GM19397 (cell line): ENCODE measurements around the gene EXOSC1.
"Not testable (repeated sequence)": the region's sequence is repeated elsewhere in the genome, so short reads cannot be mapped to it uniquely, and the experiment has no call there.

ENCODE experiments used
- ATAC-seq: cut with Tn5 transposase; IDR thresholded peaks from one replicate; pipeline ENCODE4 v1.9.1; 2021; ENCODE audit warnings: mild to moderate bottlenecking, moderate library complexity; ENCODE audit not compliant: unreplicated experiment

EXOSC1 gene, protein sequence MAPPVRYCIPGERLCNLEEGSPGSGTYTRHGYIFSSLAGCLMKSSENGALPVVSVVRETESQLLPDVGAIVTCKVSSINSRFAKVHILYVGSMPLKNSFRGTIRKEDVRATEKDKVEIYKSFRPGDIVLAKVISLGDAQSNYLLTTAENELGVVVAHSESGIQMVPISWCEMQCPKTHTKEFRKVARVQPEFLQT

DNA sequence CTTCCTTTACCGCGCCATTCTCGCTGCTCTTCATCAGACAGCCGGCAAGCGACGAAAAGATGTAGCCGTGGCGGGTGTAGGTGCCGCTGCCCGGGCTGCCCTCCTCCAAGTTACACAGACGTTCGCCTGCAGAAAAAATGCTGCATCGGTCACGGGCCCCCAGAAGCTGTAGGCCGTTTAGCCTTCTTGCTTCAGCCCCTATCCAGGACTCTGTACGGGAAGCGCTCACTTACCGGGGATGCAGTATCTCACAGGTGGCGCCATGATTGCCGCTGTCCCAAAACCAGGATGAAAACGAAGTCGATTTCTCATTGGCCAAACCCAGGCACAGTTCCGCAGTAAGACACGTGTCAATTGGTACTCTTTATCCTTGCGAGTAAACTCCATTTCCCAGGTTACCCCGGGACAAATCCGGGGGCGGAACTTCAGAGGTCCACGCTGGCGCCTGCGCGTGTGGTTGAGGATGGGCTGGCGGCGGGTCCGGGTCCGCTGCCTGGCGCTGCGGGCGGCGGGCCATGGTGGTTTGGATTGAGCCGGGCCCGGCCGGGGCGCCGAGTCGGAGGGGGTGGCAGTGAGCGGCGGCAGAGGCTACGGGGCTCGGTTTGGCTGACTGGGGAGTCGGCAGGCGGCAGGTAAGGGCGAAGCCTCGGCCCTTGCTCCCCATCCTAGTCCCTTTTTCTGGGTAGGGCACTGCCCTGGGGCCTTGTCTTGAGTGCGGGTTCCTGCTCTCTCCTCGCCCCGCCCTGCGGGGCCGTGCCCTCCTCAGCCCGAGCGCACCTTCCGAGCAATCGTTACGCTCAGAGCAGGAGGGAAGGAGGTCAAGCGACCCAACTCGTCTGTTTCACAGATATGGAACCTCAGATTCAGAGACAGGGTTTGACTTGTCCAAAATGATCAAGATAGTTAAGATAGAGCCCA is at the start of gene EXOSC1, which contains the start of gene ZDHHC16:
EXOSC1 (minus strand) TSS at position 285 of the 918 bp plus-strand sequence; CDS start at position 264, 21 bp downstream.
ZDHHC16 (plus strand) TSS at position 454 of the 918 bp plus-strand sequence. CDS start 5,501 bp downstream, outside the sequence.
- peak; percentile 95 for ATAC-seq

DNA sequence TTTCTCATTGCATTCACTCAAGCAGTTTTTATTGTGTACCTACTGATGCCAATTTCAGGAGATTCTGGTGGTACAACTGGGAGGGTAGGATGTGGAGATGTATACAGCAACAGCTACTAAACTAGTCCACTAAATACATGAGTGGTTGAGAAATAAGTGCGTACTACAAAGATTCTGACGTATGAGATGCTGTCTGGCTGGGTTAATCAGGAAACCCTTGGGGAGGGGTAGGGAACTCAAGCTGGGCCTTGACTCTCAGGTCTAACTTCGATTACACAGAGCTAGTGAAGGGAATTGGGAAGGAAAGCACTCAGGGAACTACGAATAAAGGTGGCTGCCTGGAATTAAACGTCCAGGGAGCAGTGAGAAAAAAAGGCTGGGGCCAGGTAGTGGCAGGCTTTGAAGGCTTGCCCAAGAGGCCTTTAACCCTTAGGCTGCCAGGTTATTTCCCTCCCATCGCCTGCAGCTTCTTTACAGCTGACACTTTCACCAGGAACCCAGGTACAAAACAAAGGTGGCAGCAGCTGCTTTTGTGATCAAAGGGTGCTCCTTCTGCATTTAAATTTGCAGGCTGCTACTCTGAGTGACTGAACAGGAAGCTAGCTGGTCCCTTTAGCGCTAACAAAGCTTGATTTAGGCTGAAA is 49.2 kb upstream of the EXOSC1 start:
- no peak for ATAC-seq

- ATAC-seq = no peak
Measured at GRCh38 chr10:97494151-97494550, 48.3 kb upstream of the EXOSC1 start.

DNA sequence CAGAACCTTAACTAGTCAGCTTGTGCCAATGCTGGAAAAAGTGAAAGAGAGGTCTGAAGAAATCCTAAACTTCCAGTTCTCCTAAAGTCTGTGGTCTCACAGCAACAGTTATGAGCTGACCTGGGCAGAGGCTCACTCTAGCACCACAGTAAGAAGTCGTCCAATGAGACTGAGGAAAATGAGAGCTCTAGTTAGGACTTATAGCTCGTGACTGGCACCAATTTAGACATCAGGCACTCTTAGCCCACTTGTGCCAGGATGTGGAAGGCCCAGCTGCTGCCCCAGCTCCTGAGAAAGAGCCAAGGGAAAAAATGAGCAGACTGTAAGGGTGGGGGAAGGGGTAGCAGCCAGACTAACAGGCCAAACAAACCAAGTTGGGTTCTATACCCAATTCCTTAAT is 44.8 kb upstream of the EXOSC1 start:
- no peak for ATAC-seq

- no peak for ATAC-seq
Measured at GRCh38 chr10:97485647-97486281, 40.0 kb upstream of the EXOSC1 start.

- ATAC-seq = no peak
Measured at GRCh38 chr10:97483921-97484320, 38.1 kb upstream of the EXOSC1 start.

GRCh38 chr10:97483506-97483905 is 37.7 kb upstream of the EXOSC1 start:
- ATAC-seq = no peak

- ATAC-seq = no peak
Measured at GRCh38 chr10:97482381-97482780, 36.6 kb upstream of the EXOSC1 start.

DNA sequence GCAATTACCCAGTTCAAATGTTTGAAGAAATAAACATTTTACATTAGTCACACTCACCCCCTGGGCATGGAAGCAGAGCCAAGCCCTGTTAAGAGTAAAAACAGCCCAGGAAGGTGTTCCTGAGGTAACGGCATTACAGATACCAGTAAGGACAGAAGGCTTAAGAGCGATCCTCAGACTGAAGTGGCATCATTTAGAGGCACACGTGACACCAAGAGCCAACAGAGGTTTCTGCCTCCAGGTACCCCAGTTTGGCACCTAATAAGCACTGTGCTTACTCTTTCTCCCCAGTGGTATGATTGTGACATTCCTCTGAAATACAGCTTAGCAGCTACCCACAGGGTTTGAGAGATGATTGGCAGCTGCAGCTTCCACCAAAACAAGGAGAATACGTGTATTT is 35.3 kb upstream of the EXOSC1 start:
- no peak for ATAC-seq

DNA sequence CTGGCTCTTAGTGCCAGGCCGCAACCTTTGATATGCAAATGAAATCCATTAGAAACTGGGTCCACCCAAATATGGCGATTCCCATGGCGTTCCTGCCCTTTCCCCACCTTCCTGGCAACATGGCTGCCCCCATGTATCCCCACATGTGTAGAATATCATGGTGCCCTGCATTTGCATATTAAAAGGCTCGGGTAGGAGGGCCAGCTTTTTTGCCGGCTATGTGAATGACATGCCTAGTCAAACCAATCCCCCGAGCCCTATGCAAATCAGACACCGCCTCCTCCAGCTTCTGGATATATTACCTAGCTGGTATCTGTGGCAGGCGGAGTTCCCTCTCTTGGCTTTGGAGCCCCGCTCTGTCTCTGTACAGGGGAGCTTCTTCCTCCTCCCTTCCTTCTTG is 34.1 kb upstream of the EXOSC1 start:
- no peak for ATAC-seq

DNA sequence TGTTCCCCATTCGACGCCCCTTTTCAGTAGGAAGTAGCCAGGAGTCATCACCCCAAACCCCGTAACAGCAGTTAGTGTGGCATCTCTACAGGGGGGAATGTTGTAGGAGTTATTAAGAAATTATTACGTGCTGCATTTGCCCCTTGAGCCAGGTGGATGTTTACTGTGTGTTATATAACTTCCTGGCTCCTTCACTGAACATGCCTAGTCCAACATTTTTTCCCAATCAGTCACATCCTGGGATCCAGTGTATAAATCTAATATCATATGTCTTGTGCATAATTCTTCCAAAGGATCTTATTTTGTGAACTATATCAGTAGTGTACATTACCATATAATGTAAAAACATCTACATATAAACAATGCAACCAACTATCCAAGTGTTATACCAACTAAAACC is 33.6 kb upstream of the EXOSC1 start:
- not testable (repeated sequence) for ATAC-seq

DNA sequence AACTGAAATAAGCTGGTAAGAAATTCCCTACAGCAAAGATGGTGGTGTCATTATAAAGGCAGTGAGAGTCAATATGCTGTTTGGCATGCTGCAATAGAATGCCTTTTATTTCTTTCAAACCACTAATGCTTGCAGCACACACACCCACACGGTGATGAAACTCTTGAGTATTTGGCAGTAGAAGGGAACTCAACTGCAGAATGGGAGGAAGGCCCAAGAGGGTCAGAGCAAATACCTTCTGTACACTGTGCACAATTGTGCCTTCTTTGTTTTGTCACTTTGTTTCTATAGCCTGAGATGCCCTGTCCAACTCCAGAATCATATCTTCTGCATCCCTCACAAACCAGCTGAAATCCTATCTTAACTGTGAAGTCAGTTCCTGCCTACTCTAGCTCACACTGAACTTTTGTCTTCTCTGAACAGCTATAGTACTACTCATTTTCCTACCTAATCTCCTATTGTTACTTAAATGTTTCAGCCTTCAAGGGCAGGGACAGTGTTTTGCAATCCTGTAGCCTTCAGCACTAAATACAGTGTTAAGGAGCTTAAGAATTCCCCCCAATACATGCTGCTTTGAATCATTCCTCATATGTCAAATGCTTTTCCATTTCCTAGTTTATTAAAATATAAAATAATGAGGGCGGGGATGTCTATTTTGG is 30.3 kb upstream of the EXOSC1 start:
- no peak for ATAC-seq

DNA sequence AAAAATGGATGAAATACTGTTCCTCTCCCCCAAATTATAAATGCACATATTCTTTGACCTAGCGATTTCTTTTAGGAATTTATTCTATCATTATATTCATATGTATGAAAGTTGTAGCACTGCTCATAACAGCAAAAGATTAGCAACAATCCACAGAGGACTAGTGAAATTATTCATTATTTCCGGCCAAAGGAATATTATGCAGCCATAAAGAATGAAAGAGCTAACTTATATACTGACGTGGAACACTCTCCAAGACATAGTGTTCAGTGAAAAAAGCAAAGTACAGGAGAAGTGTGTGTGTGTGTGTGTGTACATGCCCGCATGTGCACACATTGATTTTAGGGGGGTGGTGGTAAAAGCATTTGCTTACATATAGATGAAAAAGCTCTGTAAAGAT is 29.1 kb upstream of the EXOSC1 start:
- no peak for ATAC-seq

- not testable (repeated sequence) for ATAC-seq
Measured at GRCh38 chr10:97468781-97469180, 23.0 kb upstream of the EXOSC1 start.

GRCh38 chr10:97468162-97468561 is 22.4 kb upstream of the EXOSC1 start:
- peak; percentile 56 for ATAC-seq

- ATAC-seq = no peak
Measured at GRCh38 chr10:97466755-97467154, 20.9 kb upstream of the EXOSC1 start.

DNA sequence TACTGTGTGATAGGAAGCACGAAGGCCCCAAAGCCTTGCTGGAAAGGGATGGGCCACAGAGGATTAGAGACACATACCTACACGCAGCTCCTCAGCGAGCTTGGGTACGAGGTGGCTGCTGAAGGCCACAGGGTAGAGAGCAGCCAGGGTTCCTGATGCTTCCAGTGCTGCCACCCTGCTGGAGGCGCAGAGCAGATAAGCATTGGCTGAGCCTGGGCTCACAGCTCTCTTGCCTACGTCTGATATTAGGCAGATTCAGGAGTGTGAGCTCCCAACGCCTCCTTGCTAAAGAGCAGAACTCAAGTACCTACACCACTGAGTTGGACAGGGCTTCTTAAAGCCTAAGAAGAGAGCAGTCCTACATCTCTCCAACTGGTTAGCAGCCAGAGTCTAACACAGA is 20.2 kb upstream of the EXOSC1 start:
- ATAC-seq = no peak

DNA sequence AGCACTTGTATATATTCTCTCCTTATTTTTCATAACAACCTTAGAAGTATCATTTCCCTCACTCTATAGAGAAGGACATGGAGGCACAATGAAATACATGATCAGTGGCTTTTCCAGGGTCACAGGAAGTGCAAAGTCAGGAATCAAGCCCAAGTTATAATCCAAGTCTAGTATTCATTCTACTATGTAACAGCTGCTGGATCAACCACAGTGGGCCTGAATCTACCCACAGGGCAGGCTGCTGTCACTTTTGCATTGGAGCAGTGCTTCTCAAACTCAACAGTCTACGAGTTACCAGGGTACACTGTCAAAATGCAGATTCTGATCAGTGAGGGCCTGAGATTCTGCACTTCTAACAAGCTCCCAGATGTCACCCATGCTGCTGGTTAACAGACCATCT is 18.4 kb upstream of the EXOSC1 start:
- ATAC-seq = no peak

DNA sequence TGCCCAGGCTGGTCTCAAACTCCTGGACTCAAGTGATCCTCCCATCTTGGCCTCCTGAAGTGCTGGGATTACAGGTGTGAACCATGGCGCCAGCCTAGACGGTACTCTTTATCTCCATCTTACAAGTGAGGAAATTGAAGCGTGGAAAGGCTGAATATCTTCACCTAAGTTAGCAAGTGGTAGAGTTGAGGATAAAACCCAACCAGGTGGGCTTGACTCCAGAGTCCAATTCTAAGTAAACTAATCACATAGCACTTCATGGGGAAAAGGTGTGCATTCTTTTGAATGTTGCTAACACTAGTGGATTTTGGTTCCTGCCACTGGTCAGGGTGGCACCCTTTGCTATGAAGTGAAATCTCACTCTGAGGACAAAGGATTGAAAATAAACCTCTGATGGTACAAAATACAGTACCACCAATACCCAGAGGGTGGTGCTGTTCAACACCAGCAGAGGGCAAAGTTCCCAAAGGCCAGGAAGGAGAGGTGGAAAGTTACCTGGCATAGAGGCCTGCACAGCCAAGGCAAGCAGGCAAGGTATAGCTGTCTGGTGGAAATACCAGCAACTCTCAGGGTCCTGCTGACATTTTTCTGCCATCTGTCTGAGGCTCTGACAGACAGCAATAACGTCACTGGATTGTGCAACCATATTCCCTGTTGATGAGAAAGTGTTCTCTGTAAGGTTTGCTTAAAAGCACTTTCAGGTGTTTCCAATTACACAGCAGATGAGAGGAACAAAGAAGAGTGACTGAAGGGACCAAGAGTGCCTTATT is 17.7 kb upstream of the EXOSC1 start:
- ATAC-seq = no peak

GRCh38 chr10:97462309-97462708 is 16.5 kb upstream of the EXOSC1 start:
- ATAC-seq = no peak
